Skeletal muscle cell (primary cell): ENCODE data around the gene C19orf47.

Source experiments
- DNase-seq: peaks from one replicate; pipeline ENCODE4 v3.0.0-alpha.2; 2010; ENCODE audit warnings: low read depth
- H3K4me3 ChIP-seq: 2 replicates; pipeline ENCODE4 v1.5.1; 2011; ENCODE audit warnings: low read depth, mild to moderate bottlenecking, control low read depth, low read length, moderate library complexity

The C19orf47 gene

GRCh38 chr19:40286235-40286970 lies 61.8 kb downstream of the C19orf47 start:
- no peak overlapping the region for H3K4me3 ChIP-seq
- no peak for DNase-seq

DNA sequence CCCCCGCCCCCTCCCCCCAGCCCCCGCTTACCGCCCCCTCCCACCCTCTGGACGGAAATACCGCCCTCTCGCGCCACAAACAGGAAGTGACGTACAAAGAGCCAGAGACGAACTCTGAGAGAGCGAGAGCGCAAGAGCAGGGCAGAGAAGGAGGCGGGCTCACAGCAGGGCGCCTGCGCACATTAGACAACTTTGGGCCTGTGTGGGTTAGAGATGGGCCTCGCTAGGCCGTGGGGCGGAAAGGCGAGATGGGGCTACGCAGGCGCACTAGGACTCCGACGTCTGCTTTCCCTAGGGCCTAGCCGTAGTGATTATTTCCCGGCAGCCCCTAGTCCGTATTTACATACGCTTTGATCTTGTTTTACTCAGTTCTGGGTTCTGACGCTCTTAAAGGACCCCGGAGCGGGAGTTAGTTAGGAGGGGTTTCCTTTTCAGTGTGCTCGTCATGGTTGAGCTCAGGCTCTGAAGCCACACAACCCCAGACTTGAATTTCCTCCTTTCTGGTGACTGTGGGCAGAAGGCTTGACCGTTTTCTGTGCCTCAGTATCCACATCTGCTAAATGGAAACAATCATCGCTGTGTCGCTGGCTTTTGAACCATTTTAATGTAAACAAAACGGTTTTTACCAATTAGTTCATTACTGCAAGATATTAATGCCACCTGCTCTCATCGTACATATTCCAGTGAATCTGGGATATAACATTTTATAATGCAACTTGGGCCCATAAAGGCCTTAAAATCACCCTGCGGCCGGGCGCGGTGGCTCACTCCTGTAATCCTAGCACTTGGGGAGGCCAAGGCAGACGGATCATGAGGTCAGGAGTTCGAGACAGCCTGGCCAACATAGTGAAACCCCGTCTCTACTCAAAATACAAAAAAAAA lies 62.6 kb downstream of the C19orf47 start:
- peak overlapping the region; percentile 92 for H3K4me3 ChIP-seq
- DNase-seq = peak; percentile 98

- H3K4me3 ChIP-seq = peak within 1 kb of the TSS; percentile 92
- no peak for DNase-seq
These were observed 63.5 kb downstream of the C19orf47 start, which contains the start of gene AKT2 for GRCh38 chr19:40284501-40285352. AKT2 (minus strand) TSS chr19:40285345; CDS start chr19:40265267, 20,078 bp downstream.

- DNase-seq = no peak
These were observed 64.0 kb downstream of the C19orf47 start for GRCh38 chr19:40284251-40284500.

GRCh38 chr19:40283414-40284250 lies 64.6 kb downstream of the C19orf47 start:
- H3K4me3 ChIP-seq = peak overlapping the region; percentile 92
- DNase-seq = no peak

More at GRCh38 chr19:40284251-40284500, 64.0 kb downstream of the C19orf47 start:
- H3K4me3 ChIP-seq = peak overlapping the region; percentile 92

- H3K4me3 ChIP-seq = no peak overlapping the region
These were observed 65.3 kb downstream of the C19orf47 start for GRCh38 chr19:40282920-40283319.

GRCh38 chr19:40282209-40282580 lies 66.0 kb downstream of the C19orf47 start:
- no peak overlapping the region for H3K4me3 ChIP-seq
- no peak for DNase-seq

More at GRCh38 chr19:40282920-40283319, 65.3 kb downstream of the C19orf47 start:
- DNase-seq = no peak

GRCh38 chr19:40281381-40282208 lies 66.6 kb downstream of the C19orf47 start:
- no peak for DNase-seq
- no peak overlapping the region for H3K4me3 ChIP-seq

DNA sequence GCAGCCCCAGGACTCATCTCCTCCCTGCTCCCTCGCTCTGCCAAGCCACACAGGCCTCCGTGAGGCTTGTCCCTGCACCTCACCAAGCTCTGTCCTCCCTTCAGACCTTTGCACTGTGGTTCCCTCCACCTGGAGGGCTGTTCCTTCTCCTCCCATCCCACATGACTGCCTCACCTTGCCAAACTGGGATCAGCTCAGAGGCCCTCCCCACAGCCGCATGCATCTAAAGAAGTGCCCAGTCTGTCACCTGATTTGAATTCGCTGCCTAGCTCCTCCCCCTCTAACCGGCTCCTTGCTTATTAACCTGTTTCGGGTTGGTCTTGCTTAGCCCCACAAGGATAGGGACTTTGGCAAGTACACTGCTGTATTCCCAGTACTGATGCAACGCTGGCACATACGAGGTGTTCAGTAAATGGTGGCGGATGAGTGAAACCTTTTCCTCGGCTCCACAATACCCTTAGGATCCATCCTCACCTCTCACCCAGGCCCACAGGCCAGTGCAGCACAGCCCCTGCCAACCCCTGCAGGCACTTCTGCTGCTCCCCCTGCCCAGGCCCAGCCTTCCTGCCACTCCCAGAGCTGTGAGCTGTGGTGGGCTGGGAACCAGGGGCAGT lies 67.5 kb downstream of the C19orf47 start:
- H3K4me3 ChIP-seq = no peak overlapping the region
- no peak for DNase-seq

DNA sequence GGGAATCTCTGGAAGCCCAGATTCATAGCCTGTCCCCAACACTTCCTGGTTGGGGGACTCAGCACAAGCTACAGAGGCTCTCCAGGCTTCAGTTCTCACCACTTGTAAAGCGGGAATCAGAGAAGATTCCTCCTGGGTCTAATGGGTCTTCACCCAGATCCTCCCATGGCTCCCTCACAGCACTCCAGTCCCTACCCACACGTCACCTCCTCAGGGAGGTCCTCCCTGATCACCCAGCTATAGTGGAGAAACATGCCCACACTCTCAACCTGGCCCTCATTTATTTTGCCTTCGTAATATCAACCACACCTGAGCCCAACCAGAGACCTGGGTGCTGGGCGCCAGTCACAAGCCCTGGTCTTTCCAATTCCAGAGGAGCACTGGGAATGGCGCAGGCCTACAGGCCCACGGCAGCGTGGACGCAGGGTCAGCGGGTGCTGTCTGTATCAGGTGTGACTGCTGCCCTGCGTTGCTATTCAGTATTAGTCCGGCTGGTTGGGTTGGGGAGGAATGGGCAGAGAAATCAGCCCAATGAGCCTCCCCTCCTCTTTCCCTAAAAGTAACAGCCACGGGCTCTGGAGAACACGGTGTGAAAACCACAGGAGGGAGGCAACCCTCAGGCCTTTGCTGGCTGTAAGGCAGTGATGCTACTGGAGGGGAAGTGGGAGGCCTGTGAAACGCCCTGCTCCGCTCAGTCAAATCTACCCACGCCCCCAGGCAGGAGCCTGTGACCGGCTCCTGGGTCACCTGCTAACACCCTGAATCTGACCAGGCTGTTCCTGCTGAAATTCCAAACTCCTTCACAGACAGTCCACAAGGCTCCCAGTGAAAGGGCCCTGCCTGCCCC lies 68.2 kb downstream of the C19orf47 start:
- no peak for DNase-seq
- H3K4me3 ChIP-seq = no peak overlapping the region

DNA sequence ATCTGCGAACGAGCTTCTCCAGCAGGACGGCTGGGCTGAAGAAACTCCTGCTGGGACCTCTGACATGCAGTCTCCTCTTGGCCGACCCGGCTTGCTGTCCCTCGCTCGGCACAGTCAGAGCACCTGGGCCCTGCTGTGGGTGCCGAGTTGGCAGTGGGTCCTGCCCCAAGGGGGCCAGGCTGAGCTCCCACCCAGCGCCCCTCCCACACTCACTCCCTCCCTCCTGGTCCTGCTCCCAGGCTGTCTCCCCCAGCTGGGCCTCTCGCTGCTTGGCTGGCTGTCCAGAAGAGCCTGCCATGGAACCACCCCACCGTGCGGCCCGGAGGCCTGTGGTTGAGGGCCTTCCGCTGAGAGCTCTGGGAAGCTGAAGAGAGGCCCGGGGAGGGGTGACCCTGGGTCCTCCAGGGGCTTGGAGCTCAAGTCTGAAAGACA lies 69.1 kb downstream of the C19orf47 start:
- DNase-seq = peak; percentile 51
- H3K4me3 ChIP-seq = peak overlapping the region; percentile 35

DNA sequence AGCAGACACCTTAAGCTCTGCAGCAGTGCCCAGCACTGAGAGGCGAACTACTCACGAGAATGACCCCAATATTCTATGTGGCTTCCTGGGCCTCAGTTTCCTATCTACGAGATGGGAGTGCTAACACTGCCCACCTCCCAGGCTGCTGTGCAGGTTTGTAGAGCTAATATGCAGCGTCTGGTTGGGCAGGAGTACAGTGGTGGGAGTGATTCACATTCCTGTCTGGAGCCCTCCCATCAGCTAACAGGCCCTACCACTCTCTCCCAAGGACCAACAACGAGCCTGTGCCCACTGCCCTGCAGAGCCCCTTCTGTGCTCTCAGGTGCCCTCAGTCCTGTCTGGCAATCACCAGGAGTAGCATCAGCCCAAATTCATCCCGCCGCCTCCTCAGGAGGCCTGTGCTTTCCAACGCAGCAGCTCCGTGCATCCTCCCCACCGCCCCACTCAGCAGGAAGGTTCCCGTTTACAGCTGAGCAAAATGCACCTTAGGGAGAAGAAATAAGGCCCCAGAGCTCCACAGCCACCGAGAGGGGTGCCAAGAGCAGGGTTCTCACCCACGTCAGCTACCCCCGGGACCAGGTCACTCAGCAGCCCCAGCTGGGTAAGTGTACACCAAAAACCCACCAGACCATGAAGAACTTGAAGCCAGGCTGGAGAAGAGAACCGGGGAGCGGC lies 69.7 kb downstream of the C19orf47 start:
- DNase-seq = no peak
- peak overlapping the region; percentile 35 for H3K4me3 ChIP-seq

DNA sequence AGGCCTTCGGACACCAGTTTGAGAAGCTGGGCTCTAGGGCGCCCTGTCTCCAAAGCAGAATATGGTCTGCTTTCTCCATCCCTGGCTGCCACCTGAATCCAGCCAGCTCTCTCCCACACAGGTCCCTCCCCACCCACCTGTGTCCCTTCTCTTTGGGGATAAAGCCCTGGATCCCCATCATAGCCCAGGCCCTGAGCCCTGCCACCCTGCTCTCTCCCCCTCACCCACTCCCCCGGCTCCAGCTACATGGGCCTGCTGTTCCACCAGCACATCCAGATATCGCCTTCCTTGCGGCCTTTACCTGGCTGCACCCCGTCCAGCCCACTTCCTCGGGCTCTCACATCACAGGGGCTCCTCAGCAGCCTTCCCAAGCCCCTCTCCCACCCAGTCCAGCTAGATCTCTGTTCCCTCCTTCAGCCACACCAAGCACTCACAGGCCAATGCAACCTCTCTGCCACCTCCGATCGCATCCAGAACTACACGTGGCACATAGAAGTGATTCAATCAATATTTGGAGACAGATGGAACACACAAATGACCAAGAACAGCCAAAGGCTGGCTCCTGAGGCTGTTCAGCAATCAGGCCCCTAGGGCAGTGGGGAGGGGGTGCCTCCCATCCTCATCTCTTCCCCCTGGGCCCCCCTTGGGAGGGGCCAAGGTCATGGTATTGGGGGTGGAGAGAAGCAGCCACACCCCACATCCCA lies 70.7 kb downstream of the C19orf47 start:
- no peak for DNase-seq
- H3K4me3 ChIP-seq = no peak overlapping the region

GRCh38 chr19:40274585-40275544 lies 73.3 kb downstream of the C19orf47 start:
- no peak overlapping the region for H3K4me3 ChIP-seq
- no peak for DNase-seq
